Measurements from ENCODE around the gene ZNF18.
"Not testable (repeated sequence)": the region's sequence is repeated elsewhere in the genome, so short reads cannot be mapped to it uniquely, and the experiment has no call there.

ZNF18 gene

GRCh38 chr17:11986179-11986941, 10.9 kb downstream of the ZNF18 start:
- no peak for DNase-seq (ENCODE audit: low read depth in 3 of 3)

- DNase-seq (ENCODE audit: low read depth in 3 of 3) = no peak
These were observed 15.4 kb downstream of the ZNF18 start for GRCh38 chr17:11981862-11982261.

- no peak for DNase-seq (ENCODE audit: low read depth in 3 of 3)
These were observed 16.5 kb downstream of the ZNF18 start for GRCh38 chr17:11980813-11981212.

- no peak for DNase-seq (ENCODE audit: low read depth in 3 of 3)
These were observed 17.5 kb downstream of the ZNF18 start for GRCh38 chr17:11979795-11980194.

- DNase-seq (ENCODE audit: low read depth in 3 of 3) = not testable (repeated sequence)
These were observed 24.5 kb downstream of the ZNF18 start for GRCh38 chr17:11972741-11973140.

GRCh38 chr17:11969565-11969964, 27.7 kb downstream of the ZNF18 start:
- DNase-seq (ENCODE audit: low read depth in 3 of 3) = no peak

- DNase-seq (ENCODE audit: low read depth in 3 of 3) = no peak
These were observed 42.3 kb downstream of the ZNF18 start for GRCh38 chr17:11954936-11955335.

GRCh38 chr17:11953924-11954323, 43.4 kb downstream of the ZNF18 start:
- no peak for DNase-seq (ENCODE audit: low read depth in 3 of 3)

- DNase-seq (ENCODE audit: low read depth in 3 of 3) = no peak
These were observed 44.7 kb downstream of the ZNF18 start for GRCh38 chr17:11952610-11953009.

- no peak for DNase-seq (ENCODE audit: low read depth in 3 of 3)
These were observed 46.3 kb downstream of the ZNF18 start for GRCh38 chr17:11950771-11951519.

GRCh38 chr17:11949571-11949970, 47.7 kb downstream of the ZNF18 start:
- DNase-seq (ENCODE audit: low read depth in 3 of 3) = not testable (repeated sequence)

- no peak for DNase-seq (ENCODE audit: low read depth in 3 of 3)
These were observed 48.5 kb downstream of the ZNF18 start for GRCh38 chr17:11948789-11949188.

- no peak for DNase-seq (ENCODE audit: low read depth in 3 of 3)
These were observed 52.7 kb downstream of the ZNF18 start for GRCh38 chr17:11944587-11944986.

GRCh38 chr17:11943759-11944347, 53.4 kb downstream of the ZNF18 start:
- no peak for DNase-seq (ENCODE audit: low read depth in 3 of 3)

GRCh38 chr17:11943086-11943485, 54.2 kb downstream of the ZNF18 start:
- DNase-seq (ENCODE audit: low read depth in 3 of 3) = not testable (repeated sequence)

GRCh38 chr17:11940904-11941303, 56.4 kb downstream of the ZNF18 start:
- DNase-seq (ENCODE audit: low read depth in 3 of 3) = no peak

- peak in 1 of 3 experiments; percentile 11 for DNase-seq (ENCODE audit: low read depth in 3 of 3)
These were observed 61.4 kb downstream of the ZNF18 start for GRCh38 chr17:11935734-11936406.

- no peak for DNase-seq (ENCODE audit: low read depth in 3 of 3)
These were observed 64.9 kb downstream of the ZNF18 start for GRCh38 chr17:11932337-11932898.

- no peak for DNase-seq (ENCODE audit: low read depth in 3 of 3)
These were observed 68.8 kb downstream of the ZNF18 start for GRCh38 chr17:11928436-11928835.
